ENCODE data around the gene SPO11. TPM values are rescaled to one million over a fixed set of nuclear protein-coding genes. Genes with fewer than 3 reads are reported as not detected.

Gene SPO11
- total RNA-seq, 4 donors from 2014 or later = not detected

DNA sequence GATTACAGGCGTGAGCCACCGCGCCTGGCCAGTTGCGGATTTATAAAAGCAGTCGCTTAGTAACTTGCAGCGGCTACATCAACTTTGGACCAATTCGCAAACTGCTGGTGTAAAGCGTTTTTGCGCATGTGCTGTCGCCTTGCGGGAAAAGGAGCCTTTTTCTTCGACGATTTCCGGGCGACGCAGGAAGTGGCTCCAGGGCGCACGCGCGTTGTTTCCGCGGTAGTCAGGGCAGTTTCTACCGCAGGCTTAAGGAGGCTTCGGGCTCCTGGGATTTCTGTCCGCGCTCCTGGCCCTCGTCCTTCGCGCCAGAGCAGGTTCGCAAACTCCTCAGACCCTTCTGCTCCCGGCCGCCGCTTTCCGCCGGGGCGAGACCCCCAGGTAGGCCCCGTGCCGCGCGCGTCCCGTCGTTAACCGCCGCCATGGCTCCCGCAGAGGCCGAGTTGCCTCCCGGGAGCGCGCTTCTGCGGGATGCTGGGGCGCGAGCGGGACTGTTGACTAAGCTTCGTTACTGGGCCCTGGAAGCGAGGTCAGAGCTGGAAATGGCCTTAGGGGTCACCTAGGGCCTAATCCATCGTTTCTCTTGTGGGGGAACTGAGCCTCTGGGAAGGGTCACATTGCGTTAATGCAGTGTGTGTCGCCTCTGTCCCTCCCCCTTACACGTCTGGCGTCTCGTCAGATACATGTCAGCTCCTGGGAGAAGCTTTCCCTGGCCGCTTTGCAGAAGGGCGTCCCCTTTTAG lies 21.6 kb downstream of the SPO11 start, which contains the start of gene RAE1:
Gene RAE1, plus strand, starts transcription at position 214 of the 742 bp plus-strand sequence. CDS start 2,784 bp downstream, outside the sequence.
- Histone ChIP-seq H3K4me3 (peak within 1 kb of the TSS; percentile 84 to 98 (median 87)), H3K27me3 (no peaks in the 10 kb centered on the region), H3K27ac (peak within 1 kb of the TSS; percentile 81 to 89 (median 84)), H3K36me3 (peaks cover 0 to 7% (median 0%) of the 10 kb centered on the region in 3 donors), H3K4me1 (peaks cover 0 to 13% (median 7%) of the 10 kb centered on the region in 4 donors), H3K9me3 (no peaks in the 10 kb centered on the region)
- TF ChIP-seq CTCF (IDR thresholded peaks at IDR 0.05) (no peak), POLR2A (IDR thresholded peaks at IDR 0.05) (peak in 1 of 2 donors; percentile 23)
- peak; percentile 84 to 96 (median 91) for DNase-seq

- no peaks in the 10 kb centered on the region for H3K9me3 ChIP-seq
- no peak for DNase-seq
- H3K36me3 ChIP-seq = peaks cover 0 to 7% (median 0%) of the 10 kb centered on the region in 3 donors
- H3K4me1 ChIP-seq = peaks cover 0 to 13% (median 7%) of the 10 kb centered on the region in 4 donors
- H3K27ac ChIP-seq = no peak overlapping the region
- no peaks in the 10 kb centered on the region for H3K27me3 ChIP-seq
- peak overlapping the region in 2 of 4 donors; percentile 87 to 98 for H3K4me3 ChIP-seq
- TF ChIP-seq POLR2A (IDR thresholded peaks at IDR 0.05) (no peak), CTCF (IDR thresholded peaks at IDR 0.05) (no peak)
Observed at GRCh38 chr20:57352305-57352704, 22.7 kb downstream of the SPO11 start.

- no peak for TF ChIP-seq POLR2A (IDR thresholded peaks at IDR 0.05)
- no peak for TF ChIP-seq CTCF (IDR thresholded peaks at IDR 0.05)
- H3K36me3 ChIP-seq = peaks cover 0 to 7% (median 0%) of the 10 kb centered on the region in 3 donors
- H3K4me3 ChIP-seq = no peak overlapping the region
- no peak overlapping the region for H3K27ac ChIP-seq
- no peaks in the 10 kb centered on the region for H3K27me3 ChIP-seq
- no peak for DNase-seq
- H3K4me1 ChIP-seq = peaks cover 0 to 13% (median 7%) of the 10 kb centered on the region in 4 donors
- H3K9me3 ChIP-seq = no peaks in the 10 kb centered on the region
Observed at GRCh38 chr20:57353351-57353750, 23.7 kb downstream of the SPO11 start.

DNA sequence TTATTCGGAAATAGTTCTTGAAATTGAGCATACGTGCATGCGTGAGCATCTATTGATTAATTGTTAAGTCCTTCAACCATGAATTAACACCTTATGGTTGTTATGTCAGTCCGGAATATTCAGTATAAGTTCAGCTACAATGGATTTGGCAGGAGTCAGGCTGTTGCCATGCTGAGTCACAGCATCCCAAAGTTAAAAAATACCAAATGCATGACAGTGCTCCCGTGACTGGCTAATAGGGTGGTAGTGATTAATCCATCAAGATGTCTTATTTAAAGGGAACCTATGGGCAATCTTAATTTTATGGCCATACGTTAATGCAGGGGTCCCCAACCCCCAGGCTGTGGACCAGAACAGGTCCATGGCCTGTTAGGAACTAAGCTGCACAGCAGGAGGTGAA lies 31.9 kb downstream of the SPO11 start:
- H3K27ac ChIP-seq = no peak overlapping the region
- DNase-seq = no peak
- no peaks in the 10 kb centered on the region for H3K9me3 ChIP-seq
- H3K27me3 ChIP-seq = no peaks in the 10 kb centered on the region
- TF ChIP-seq POLR2A (IDR thresholded peaks at IDR 0.05) (no peak), CTCF (IDR thresholded peaks at IDR 0.05) (no peak)
- H3K4me1 ChIP-seq = no peaks in the 10 kb centered on the region
- no peak overlapping the region for H3K4me3 ChIP-seq
- H3K36me3 ChIP-seq = peaks cover 0 to 52% (median 0%) of the 10 kb centered on the region in 3 donors

DNA sequence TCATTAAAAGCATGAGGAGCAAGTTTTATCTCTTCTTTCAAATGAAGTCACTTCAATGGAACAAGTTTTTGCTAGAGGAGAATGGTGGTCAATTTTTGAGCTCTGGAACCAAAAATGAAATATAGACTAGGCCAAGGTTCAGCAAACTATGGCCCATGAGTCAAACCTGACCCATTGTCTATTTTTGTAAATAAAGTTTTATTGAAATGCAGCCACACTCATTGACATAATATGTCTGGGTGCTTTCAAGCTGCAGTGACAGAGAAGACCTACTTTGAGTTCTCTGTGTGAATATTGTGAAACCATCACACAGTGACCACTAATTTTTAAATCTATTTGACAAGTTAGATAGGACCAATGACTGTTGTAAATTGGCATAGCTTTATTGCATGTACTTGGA lies 34.8 kb downstream of the SPO11 start:
- TF ChIP-seq CTCF (IDR thresholded peaks at IDR 0.05) = no peak
- no peak for TF ChIP-seq POLR2A (IDR thresholded peaks at IDR 0.05)
- Histone ChIP-seq H3K4me3 (no peak overlapping the region), H3K9me3 (no peaks in the 10 kb centered on the region), H3K4me1 (no peaks in the 10 kb centered on the region), H3K27me3 (no peaks in the 10 kb centered on the region), H3K27ac (no peak overlapping the region), H3K36me3 (peaks cover 0 to 81% (median 0%) of the 10 kb centered on the region in 3 donors)
- no peak for DNase-seq

All from Peyer's patch (tissue), 4 donors.